Peyer's patch (tissue), 4 donors: Measurements from ENCODE around the gene CDH1.

Experiments
- POLR2A ChIP-seq, 2 donors: fragments of 450-650 bp; IDR thresholded peaks; one replicate each; pipeline ENCODE4 v1.5.1; 2017; ENCODE audit warnings: antibody characterized with exemption in 2 of 2, mild to moderate bottlenecking in 2 of 2, moderate library complexity in 2 of 2
- TF ChIP-seq, protein P1 (sequence below), 6 experiments: fragments of 450-650 bp in 4 of 6; fragments of 200-600 bp in 2 of 6; sonication (generic) in 1 of 6; IDR thresholded peaks; one replicate each; pipeline ENCODE4 v1.5.1; 2017 to 2019; ENCODE audit warnings: antibody characterized with exemption in 6 of 6, mild to moderate bottlenecking in 3 of 6, moderate library complexity in 1 of 6

- TF ChIP-seq POLR2A (IDR thresholded peaks at IDR 0.05): no peak
- TF ChIP-seq, protein P1, sequence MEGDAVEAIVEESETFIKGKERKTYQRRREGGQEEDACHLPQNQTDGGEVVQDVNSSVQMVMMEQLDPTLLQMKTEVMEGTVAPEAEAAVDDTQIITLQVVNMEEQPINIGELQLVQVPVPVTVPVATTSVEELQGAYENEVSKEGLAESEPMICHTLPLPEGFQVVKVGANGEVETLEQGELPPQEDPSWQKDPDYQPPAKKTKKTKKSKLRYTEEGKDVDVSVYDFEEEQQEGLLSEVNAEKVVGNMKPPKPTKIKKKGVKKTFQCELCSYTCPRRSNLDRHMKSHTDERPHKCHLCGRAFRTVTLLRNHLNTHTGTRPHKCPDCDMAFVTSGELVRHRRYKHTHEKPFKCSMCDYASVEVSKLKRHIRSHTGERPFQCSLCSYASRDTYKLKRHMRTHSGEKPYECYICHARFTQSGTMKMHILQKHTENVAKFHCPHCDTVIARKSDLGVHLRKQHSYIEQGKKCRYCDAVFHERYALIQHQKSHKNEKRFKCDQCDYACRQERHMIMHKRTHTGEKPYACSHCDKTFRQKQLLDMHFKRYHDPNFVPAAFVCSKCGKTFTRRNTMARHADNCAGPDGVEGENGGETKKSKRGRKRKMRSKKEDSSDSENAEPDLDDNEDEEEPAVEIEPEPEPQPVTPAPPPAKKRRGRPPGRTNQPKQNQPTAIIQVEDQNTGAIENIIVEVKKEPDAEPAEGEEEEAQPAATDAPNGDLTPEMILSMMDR (IDR thresholded peaks at IDR 0.05): no peak
Measured at GRCh38 chr16:68772871-68773270, 35.8 kb downstream of the CDH1 start.
